IPS-11a (cell line): Measurements from ENCODE around the gene GPR108.
A peak's percentile ranks its signal among the peaks of the same experiment; 100 is the strongest.
"Not testable (repeated sequence)": the region's sequence is repeated elsewhere in the genome, so short reads cannot be mapped to it uniquely, and the experiment has no call there.

Experiments used
- H3K4me3 ChIP-seq: one replicate; pipeline ENCODE4 v1.5.1; 2013; ENCODE audit warnings: low read depth, low read length, control low read depth

Gene GPR108

DNA sequence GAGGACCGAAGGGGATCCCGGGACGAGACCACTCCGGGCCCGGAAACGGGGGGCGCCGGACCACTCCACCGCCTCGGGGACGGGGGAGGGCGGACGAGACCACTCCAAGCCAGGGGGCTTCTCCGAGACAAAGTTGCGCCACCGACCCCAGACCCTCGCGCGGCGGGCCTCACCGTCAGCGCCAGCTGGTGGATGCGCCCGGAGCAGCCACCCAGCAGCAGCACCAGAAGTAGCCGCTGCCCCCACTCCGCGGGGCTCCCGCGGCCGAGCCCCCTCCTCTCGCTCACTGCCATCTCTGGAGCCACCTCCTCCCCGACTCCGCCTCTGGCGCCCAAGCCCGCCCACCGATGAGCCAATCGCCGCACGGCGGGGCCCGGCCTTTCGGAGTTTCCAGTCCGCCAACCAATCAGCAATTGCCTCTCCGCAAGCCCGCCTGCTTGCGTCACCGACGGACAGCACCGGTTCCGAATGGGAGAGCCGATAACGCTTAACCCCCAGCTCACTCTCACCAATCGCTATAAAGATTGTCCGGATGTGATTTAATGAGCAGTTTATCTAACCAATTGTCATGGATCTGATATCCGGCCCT is at the start of gene GPR108:
GPR108 (minus strand) TSS at position 297 of the 589 bp plus-strand sequence; CDS start at position 293, 4 bp downstream.
- H3K4me3 ChIP-seq: peak within 1 kb of the TSS; percentile 61

DNA sequence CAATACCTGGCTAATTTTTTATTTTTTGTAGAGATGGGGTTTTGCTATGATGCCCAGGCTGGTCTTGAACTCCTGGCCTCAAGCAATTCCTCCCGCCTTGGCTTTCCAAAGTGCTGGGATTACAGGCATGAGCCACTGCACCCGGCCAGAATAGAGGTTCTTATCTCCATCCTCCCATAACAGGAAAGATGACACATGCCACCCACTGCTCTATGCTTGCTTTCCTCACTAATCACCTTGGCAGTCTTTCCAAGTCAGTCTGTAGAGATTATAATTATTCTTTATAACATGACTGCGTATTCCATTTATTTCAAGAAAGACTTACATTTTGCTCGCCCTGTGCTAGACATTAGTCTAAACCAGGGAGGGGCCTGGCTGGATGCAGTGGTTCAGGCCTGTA is 41.8 kb upstream of the GPR108 start:
- no peak overlapping the region for H3K4me3 ChIP-seq

DNA sequence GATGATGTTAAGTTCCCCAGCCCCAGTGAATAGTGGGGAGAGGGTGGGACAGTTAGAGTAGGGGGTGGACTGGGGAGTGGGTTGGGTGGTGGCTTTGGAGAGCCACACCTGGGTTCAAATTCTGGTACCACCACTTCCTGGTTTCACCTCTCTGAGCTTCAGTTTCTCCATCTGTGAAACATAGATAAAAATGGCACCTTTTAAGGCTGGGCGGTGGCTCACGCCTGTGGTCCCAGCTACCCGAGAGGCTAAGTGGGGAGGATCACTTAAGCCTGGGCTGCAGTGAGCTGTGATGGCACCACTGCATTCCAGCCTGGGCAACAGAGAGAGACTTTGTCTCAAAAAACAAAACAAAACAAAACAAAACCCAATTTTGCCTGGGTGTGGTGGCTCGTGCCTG is 41.0 kb upstream of the GPR108 start:
- no peak overlapping the region for H3K4me3 ChIP-seq

DNA sequence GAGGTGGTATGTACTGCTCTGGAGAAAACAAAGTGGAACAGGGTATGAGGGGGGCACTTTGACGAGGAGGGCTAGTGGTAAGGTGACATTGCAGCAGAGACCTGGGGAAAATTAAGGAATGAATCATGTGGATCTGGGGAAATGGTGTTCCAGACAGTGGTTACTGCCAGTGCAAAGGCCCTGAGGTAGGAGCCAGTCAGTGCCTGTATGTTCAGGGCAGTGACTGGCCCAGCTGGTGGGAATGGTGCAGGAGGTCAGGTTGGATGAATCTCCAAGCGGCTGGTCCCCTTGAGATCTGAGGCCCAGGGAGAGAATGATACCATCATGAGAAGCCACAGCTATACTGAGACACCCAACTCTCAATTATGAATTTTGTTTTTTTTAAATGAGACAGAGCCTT is 40.1 kb upstream of the GPR108 start:
- H3K4me3 ChIP-seq: no peak overlapping the region

DNA sequence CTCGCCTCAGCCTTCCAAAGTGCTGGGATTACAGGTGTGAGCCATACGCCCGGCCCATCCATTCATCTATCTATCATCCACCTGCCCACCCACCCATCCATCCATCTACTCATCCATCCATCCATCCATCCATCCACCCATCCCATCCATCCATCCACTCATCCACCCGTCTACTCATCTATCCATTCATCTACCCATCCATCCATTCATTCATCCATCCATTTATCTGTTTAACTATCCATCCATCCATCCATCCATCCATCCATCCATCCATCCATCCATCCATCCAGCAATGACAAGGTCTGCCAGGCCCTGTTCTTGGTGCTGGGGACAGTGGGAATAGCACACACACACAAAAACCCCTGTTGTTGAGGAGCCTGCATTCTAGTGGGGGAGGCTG is 39.6 kb upstream of the GPR108 start:
- no peak overlapping the region for H3K4me3 ChIP-seq

DNA sequence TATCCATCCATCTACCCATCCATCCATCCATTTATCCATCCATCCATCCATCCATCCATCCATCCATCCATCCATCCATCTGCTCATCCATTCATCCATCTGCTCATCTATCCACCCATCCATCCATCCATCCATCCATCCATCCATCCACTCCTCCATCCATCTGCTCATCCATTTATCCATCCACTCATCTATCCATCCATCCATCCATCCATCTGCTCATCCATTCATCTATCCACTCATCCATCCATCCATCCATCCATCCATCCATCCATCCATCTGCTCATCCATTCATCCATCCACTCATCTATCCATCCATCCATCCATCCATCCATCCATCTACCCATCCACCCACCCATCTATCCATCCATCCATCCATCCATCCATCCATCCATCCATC is 38.7 kb upstream of the GPR108 start:
- H3K4me3 ChIP-seq: not testable (repeated sequence)

DNA sequence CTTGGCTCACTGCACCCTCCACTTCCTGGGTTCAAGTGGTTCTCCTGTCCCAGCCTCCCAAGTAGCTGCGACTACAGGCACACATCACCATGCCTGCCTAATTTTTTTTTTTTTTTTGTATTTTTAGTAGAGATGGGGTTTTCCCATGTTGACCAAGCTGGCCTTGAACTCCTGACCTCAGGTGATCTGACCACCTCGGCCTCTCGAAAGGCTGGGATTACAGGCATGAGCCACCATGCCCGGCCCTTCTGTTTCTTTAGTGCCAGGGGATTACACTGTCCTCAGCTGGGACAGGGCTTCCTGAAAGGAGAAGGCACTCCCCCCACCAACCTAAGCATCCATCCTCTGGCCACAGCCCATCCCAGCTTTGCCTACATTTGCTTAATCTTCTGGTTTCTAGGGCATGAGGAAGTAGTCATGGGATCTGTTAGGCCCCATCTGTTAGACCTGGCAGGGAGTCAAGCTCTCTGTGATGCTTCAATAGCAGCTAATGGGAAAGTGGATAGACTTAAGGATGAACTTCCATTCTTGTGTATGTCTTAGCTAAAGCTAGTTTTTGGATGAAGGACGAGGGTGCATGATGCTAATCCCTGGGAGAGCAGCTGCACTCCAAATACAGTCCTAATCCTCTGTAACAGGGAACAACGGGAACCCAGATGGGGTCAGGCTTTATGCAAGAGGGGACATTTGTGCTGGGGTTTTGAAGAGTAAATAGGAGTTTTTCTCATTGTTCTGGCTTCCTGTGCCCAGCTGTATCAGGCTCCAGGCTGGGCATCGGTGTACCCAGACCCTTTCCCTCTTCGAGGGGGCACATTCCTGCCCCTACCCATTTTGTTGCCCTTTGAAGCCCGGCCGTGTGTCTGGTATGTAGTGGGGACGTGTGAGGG is 37.7 kb upstream of the GPR108 start:
- no peak overlapping the region for H3K4me3 ChIP-seq

DNA sequence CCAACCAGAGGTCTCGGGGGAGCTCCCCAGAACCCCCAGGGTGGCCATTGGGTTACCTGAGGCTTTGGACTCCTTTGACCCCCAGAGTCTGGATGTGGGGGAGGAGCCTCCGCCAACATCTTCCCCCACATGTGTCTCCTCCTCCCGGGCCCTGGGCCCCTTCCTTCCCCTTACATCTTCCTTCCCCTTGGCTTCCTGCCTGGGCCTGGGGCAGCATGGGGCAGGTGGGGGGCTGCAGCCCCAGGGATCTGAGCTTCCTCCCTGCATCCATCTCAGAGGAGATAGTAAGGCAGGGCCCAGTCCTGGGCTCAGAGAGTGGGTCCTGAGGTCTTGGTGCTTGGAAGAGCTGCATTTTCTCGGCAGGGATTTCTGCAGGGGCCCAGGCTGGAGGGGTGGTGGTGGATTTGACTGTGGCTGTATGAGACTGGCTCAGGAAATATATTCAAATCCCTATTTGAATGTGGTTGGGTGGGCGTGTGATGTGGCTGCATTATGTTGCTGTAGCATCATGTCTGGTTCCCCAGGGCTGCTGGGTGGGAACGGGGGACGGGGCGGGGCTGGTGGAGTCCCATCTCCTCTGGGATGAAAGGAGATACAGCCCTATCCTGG is 36.0 kb upstream of the GPR108 start:
- H3K4me3 ChIP-seq: no peak overlapping the region

DNA sequence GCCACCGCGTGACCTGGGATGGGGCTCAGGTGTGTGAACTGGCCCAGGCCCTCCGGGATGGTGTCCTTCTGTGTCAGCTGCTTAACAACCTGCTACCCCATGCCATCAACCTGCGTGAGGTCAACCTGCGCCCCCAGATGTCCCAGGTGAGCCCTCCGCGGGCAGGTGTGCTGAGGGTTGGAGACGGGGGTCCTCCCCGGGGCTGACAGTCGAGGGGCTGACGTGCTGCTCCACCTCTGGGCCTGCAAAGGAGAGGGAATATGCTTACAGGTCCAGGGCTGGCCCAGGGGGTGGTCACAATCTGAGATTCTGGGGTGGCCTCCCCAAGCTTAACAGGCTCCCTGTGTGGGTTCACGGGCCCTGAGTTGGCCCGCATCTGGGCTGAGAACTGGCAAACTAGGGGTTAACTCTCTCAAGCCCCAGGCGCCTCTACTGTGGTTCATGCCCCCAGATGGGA is 35.5 kb upstream of the GPR108 start:
- H3K4me3 ChIP-seq: no peak overlapping the region

DNA sequence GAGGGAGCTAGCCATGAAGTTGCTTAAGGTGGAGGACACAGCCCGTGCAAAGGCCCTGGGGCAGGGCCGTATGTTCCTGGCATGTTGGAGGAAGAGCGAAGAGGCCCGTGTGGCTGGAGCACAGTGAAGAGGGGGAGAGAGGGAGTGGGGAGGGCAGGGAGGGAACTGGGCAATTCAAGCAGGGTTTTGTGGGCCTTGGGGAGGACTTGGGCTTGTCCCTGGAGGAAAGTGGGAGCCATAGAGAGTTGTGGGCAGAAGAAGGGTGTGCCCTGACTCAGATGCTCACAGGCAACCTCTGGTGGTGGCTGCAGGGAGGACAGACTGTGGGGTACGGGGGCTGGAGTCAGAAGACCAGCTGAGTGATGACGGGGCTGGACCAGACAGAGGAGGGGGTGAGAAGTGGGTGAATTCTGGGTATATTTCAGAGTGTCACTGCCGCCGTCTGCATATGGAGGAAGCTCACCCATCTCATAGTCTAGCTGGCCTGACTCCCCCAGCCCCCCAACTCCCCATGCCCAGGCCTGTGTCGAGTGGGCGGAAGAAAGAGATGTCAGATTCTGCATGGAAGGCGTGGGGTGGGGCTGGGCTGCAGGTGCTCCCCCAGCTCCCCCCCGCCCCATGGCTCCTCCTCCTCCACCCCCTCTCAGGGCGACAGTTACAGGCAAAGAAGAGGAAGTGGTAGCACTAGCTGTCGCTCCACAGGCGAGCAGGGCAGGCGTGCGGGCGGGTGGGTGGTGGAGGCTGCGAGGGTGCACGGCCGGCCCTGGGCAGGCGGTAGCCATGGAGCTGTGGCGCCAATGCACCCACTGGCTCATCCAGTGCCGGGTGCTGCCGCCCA is 34.9 kb upstream of the GPR108 start, which contains the start of gene VAV1:
VAV1 (plus strand) TSS at position 681 of the 838 bp plus-strand sequence; CDS start at position 781, 100 bp downstream.
- no peak within 1 kb of the TSS for H3K4me3 ChIP-seq

DNA sequence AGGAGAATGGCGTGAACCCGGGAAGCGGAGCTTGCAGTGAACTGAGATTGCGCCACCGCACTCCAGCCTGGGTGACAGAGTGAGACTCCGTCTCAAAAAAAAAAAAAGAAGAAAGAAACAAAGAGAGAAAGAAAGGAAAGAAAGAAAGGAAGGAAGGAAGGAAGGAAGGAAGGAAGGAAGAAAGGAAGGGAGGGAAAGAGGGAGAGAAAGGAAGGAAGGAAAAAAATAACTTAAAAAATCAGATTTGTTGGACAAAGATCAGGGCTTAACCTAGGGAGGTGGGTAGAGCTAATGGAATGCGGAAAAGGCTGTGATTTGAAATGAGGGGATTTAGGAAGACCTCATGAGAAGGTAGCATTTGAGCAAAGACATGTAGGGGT is 34.3 kb upstream of the GPR108 start:
- not testable (repeated sequence) for H3K4me3 ChIP-seq

DNA sequence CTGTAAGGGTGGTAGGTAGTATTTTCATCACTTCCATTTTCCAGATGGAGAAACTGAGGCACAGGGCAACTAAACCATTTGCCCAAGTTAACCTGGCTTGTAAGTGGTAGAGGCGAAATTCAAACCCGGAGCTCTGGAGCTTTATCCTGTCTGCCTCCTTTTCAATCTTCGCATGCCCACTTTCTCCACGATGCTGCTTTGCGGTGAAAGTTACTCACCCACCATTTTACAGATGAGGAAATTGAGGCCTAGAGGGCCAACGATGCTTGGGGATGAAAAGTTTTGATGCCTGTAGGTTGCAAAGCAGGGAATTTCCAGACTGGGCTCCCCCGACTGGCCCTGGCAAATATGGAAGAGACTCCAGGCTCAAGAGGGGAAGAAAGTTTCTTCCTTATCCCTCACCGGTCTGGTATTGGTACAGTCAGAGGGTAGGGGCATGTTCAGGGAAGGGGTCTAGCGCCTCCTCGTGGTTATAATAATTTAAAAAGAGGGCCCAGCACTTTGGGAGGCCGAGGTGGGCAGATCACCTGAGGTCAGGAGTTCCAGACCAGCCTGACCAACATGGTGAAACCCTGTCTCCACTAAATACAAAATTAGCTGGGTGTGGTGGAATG is 31.7 kb upstream of the GPR108 start:
- no peak overlapping the region for H3K4me3 ChIP-seq

DNA sequence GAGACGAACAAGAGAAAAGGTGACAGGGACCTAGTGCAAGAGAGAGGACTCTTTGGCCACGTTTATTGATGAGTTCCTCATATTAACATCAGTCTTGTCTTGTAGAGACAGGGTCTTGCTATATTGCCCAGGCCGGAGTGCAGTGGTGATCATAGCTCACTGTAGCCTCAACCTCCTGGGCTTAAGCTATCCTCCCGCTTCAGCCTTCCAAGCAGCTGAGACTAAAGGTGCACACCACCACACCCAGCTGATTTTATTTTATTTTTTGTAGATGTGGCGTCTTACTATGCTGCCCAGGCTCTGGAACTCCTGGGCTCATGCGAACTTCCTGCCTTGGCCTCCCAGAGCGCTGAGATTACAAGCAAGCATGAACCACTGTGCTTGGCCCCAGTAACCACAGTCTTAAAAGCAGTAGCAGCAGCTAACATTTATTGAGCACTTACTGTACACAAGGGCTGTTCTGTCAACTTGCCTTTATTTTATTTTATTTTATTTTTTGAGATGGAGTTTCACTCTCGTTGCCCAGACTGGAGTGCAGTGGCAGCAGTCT is 30.9 kb upstream of the GPR108 start:
- H3K4me3 ChIP-seq: peak overlapping the region; percentile 22

DNA sequence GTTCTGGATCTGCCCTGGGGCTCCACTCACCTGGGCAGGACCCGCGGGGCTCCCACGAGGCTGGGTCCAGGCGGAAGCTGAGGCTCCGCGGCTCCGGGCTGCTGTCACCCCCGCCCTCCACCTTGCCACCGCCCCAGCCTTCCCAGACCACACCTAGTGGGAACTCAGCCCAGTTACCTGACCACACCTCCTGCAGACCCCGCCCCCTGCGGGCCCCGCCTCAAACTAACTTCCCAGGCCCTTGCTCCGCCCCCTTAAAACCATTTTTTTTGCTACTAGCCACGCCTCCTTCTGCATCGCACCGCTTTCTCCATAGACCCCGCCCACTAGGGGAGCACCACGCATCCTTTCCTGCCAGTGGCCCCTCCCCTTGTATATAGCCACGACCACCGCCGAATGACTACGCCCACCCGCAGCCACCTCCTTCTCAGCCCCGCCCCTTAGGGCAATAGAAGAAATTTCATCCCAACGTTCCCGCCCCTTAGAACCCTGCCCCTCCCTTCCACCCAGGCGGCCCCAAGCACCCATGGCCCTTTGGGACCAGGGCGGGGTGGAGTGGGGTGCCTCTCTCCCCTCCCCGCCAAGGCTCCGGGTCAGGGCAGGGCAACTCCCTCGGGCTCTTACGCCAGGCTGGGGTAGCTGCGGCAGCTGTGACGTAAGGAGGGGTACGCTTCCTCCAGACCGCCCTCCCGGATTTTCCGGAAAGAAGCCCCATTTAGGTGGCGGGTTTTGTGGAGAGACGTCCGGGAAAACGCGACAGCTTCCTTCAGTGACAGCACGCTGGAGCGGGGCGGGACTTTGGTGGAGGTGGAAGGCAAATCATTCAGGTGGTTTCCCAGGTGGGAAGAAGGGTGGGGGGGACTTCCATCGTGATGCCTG is 30.2 kb upstream of the GPR108 start, which contains the start of gene SH2D3A:
SH2D3A (minus strand) TSS at position 79 of the 879 bp plus-strand sequence. CDS start 3,687 bp downstream, outside the sequence.
- peak within 1 kb of the TSS; percentile 90 for H3K4me3 ChIP-seq

DNA sequence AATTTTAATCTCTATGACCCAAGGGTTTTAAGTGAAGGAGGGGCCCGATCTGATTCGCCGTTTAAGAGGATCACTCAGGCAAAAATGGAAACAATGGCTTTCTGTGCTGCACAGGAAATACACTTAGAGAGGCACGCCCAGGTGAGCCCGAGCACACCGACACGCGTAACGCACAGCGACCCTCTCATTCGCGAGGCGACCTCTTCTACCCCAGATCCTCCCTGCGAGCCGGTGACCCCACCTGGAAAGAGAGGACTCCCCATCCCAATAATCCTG is 29.6 kb upstream of the GPR108 start:
- peak overlapping the region; percentile 90 for H3K4me3 ChIP-seq

DNA sequence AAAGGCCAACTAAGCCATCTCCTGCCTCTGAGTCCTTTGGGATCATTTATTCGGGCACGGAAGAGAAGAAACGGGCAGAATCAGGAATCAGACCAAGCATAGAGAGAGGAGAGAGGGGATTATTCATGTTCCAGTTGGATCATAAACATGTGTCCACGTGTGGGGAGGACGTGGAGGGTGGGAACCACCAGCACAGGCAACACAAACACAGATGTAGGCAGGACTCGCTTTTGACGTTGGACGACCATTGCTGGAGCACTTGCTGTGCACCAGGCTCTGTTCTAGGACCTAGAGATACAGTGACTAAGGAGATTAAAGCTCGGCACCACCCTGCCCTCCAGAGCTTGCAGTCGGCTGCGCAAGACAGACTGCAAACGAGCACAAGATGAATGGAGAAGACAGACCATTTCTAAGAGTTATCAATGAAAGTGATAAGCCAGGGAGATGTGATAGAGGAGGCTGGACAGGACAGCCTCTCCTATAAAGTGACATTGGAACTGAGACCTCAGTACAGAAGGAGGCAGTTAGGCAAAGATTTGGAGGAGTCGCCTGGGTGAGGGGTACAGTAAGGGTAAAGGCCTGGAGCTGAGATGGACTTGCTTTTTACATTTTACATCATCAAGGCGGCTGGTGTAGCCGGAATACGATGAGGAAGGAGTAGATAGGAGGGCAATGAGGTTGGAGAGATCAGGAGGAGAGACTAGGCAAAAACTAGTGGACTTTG is 29.1 kb upstream of the GPR108 start:
- peak overlapping the region; percentile 90 for H3K4me3 ChIP-seq

DNA sequence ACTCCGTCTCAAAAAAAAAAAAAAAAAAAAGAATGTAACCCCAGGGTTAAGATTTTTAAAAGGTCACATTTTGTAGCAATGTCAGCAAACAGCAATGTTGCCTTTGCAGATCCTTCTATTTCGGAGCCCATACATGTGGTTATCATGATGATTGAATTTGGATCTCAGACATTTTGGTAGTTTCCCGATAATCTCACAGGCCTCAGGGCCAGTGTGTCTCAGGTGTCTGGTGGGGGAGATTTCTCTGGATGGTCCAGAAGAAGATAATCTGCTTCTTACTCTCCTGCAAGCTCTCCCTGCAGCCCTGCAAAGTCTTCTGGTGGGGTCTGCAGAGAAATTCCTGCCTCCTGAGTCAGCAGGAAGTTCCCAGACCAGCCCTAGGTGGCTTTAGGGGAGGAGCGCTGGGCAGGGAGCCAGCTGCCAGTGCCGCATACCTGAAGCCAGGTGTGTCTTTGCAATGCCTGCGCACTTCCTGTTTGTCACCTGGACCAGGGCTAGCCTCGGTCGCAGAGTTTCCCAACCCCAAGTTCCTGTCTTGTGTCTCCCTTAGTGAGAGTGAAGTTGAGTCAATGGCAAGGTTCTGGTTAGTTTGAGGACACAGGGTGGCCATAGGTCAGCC is 28.5 kb upstream of the GPR108 start:
- peak overlapping the region; percentile 90 for H3K4me3 ChIP-seq

DNA sequence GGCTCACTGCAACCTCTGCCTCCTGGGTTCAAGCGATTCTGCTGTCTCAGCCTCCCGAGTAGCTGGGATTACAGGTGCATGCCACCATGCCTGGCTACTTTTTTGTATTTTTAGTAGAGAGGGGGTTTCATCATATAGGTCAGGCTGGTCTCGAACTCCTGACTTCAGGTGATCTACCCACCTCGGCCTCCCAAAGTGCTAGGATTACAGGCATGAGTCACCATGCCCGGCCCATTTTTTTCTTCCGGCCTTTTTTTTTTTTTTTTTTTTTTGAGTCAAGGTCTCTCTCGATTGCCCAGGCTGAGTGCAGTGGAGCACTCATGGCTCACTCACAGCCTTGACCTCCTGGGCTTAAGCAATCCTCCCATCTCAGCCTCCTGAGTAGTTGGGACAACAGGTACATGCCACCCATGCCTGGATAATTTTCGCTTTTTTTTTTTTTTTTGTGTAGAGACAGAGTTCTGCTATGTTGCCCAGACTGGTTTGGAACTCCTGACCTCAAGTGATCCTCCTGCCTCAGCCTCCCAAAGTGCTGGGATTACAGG is 24.9 kb upstream of the GPR108 start:
- H3K4me3 ChIP-seq: not testable (repeated sequence)
